K562 (cell line): ENCODE results near the gene SBDS. TPM values are rescaled to one million over a fixed set of nuclear protein-coding genes. Genes with fewer than 3 reads are reported as not detected.

Experiments
- ATAC-seq: fragments of 200-7000 bp; cut with Tn5 transposase; 3 replicates; pipeline ENCODE4 v1.9.1; 2020; ENCODE audit warnings: moderate library complexity
- BruUV-seq: library from RNA; stranded (reverse); fragments of 400-500 nt; replicated peaks from 2 replicates; lab custom pipeline; 2021; lab: Mats Ljungman, UMichigan
- CTCF ChIA-PET: fragments of 300-600 bp; formaldehyde crosslinking; extraction: SDS; loops from one replicate; lab custom pipeline; 2021; ENCODE audit warnings: low intra/inter-chr PET ratio; lab: Yijun Ruan, JAX
- POLR2A ChIA-PET: fragments of 300-600, 350-650 bp; sonication (Branson Sonifier 250); formaldehyde crosslinking; extraction: SDS; loops from one replicate; lab custom pipeline; 2021; ENCODE audit warnings: antibody characterized with exemption, inconsistent platforms; lab: Yijun Ruan, JAX
- DNase-seq, 4 experiments: peaks; one replicate each; pipeline versions ENCODE4 v3.0.0 to v3.0.0-alpha.2; 2011 to 2018; ENCODE audit warnings: low spot score in 3 of 4, mixed read lengths in 3 of 4; ENCODE audit errors: extremely low read depth in 1 of 4
- FAIRE-seq: peaks from 2 replicates; lab custom pipeline; 2011; peaks lifted over from hg19 to GRCh38; lab: Jason Lieb, UNC
- H2AFZ ChIP-seq: 2 replicates; pipeline ENCODE4 v1.6.0; 2011; ENCODE audit warnings: low read depth, low read length, control low read depth, inconsistent platforms
- H3K27ac ChIP-seq: fragments of 200-600 bp; 3 replicates; pipeline ENCODE4 v1.8.0; 2011; ENCODE audit warnings: low read depth, mild to moderate bottlenecking, control low read depth, inconsistent platforms, low read length, moderate library complexity, mixed read lengths; ENCODE audit errors: extremely low read depth
- H3K27me3 ChIP-seq, 2 experiments: fragments of 300-600 bp in 1 of 2; 2 replicates in 1 of 2; 3 replicates in 1 of 2; pipeline versions ENCODE4 v1.6.0 to v1.8.0; 2011; ENCODE audit warnings: inconsistent platforms in 2 of 2, low read length in 2 of 2, mild to moderate bottlenecking in 1 of 2, mixed read lengths in 1 of 2, moderate library complexity in 1 of 2; ENCODE audit not compliant: control insufficient read depth in 2 of 2, insufficient read depth in 2 of 2
- H3K36me3 ChIP-seq: fragments of 300-600 bp; 3 replicates; pipeline ENCODE4 v1.8.0; 2011; ENCODE audit warnings: mild to moderate bottlenecking, low read length, inconsistent platforms; ENCODE audit not compliant: control insufficient read depth, insufficient read depth
- H3K4me1 ChIP-seq, 2 experiments: fragments of 200-600 bp in 1 of 2; replicated peaks in 1 of 2; 2 replicates in 1 of 2; 3 replicates in 1 of 2; pipeline versions ENCODE4 v1.5.1 to v1.8.0; 2011; ENCODE audit warnings: inconsistent platforms in 2 of 2, low read length in 2 of 2, mild to moderate bottlenecking in 1 of 2, mixed read lengths in 1 of 2, moderate library complexity in 1 of 2; ENCODE audit not compliant: control insufficient read depth in 2 of 2, insufficient read depth in 2 of 2
- H3K4me2 ChIP-seq: 2 replicates; pipeline ENCODE4 v1.6.1; 2011; ENCODE audit warnings: low read length, control low read depth, inconsistent platforms, mixed read lengths; ENCODE audit not compliant: insufficient read depth
- H3K4me3 ChIP-seq: fragments of 200-600 bp; sonication (generic), shearing (Covaris generic); 2 replicates; pipeline ENCODE4 v1.5.1; 2016; ENCODE audit warnings: control low read depth, inconsistent platforms
- H3K79me2 ChIP-seq: fragments of 200-600 bp; 3 replicates; pipeline ENCODE4 v1.8.0; 2011; ENCODE audit warnings: low read length, inconsistent platforms; ENCODE audit not compliant: control insufficient read depth, insufficient read depth
- H3K9ac ChIP-seq, 2 experiments: 2 replicates each; pipeline versions ENCODE4 v1.6.0 to v1.6.1; 2011; ENCODE audit warnings: low read depth in 2 of 2, low read length in 2 of 2, control low read depth in 1 of 2, inconsistent platforms in 1 of 2, mild to moderate bottlenecking in 1 of 2, mixed read lengths in 1 of 2; ENCODE audit not compliant: insufficient read depth in 1 of 2
- H3K9me1 ChIP-seq: one replicate; pipeline ENCODE4 v1.6.0; 2011; ENCODE audit warnings: inconsistent platforms, mild to moderate bottlenecking, low read length, moderate library complexity; ENCODE audit not compliant: control insufficient read depth, insufficient read depth
- H3K9me3 ChIP-seq: replicated peaks from 2 replicates; pipeline ENCODE4 v1.5.1; 2011; ENCODE audit warnings: low read depth, low read length, inconsistent platforms; ENCODE audit not compliant: control insufficient read depth, insufficient read depth
- H4K20me1 ChIP-seq: replicated peaks from 2 replicates; pipeline ENCODE4 v1.6.1; 2011; ENCODE audit warnings: low read length, inconsistent platforms, mixed read lengths; ENCODE audit not compliant: control insufficient read depth, insufficient read depth
- GATAD2B ChIP-seq: fragments of 450-650 bp; IDR thresholded peaks from 2 replicates; pipeline ENCODE4 v1.6.1; 2017; ENCODE audit warnings: mild to moderate bottlenecking, borderline replicate concordance
- NFIC ChIP-seq: fragments of 450-650 bp; IDR thresholded peaks from 2 replicates; pipeline ENCODE4 v1.6.1; 2017; ENCODE audit warnings: mild to moderate bottlenecking, inconsistent platforms
- ZNF384 ChIP-seq: IDR thresholded peaks from 2 replicates; pipeline ENCODE4 v1.6.1; 2012; ENCODE audit warnings: low read depth, low read length, improper control_type of control experiment
- ZNF449 ChIP-seq: fragments of 250-450 bp; sonication (Bioruptor Pico); IDR thresholded peaks from 2 replicates; pipeline ENCODE4 v1.8.0; 2022; ENCODE audit warnings: moderate library complexity, mild to moderate bottlenecking, inconsistent platforms
- WGBS: fragments of 100-300 bp; shearing (Covaris generic); methylation state at CpG from one replicate; pipeline ENCODE4 v1.1.6; 2016; ENCODE audit warnings: low coverage, mixed read lengths; ENCODE audit not compliant: insufficient coverage; ENCODE audit errors: missing lambda C conversion rate; 5-methylcytosine and 5-hydroxymethylcytosine counted together
- in situ Hi-C: fragments of 300-500 bp; cut with MboI; formaldehyde crosslinking; loops from 4 replicates; pipeline ENCODE4 v1.15.0; 2018; ENCODE audit warnings: inconsistent platforms, mixed read lengths
- intact Hi-C: fragments of 100-400 bp; cut with micrococcal nuclease; formaldehyde crosslinking; loops from 2 replicates; pipeline ENCODE4 v1.14.2; 2022
- polyA plus RNA-seq, 8 experiments: library from polyadenylated mRNA; depleted of rRNA in 4 of 8; stranded (reverse) in 5 of 8; unstranded in 3 of 8; fragments of >200 nt; fragmentation: Nextera tagmentation in 2 of 8; fragmentation: Illumina TruSeq in 1 of 8; extraction: Ambion mirVana in 2 of 8; extraction: Trizol in 1 of 8; gene quantifications; 2 replicates each; pipeline versions ENCODE4 v1.2.1 to v1.2.3, GENCODE V29; 2011 to 2014; ENCODE audit warnings: inconsistent platforms in 1 of 8, missing spikeins in 1 of 8
- total RNA-seq, 7 experiments: library from RNA; depleted of rRNA in 6 of 7; stranded (reverse); fragments of >200 nt in 6 of 7; fragmentation: Illumina TruSeq in 2 of 7; extraction: Trizol in 2 of 7; gene quantifications; 2 replicates each; pipeline versions ENCODE4 v1.2.1 to v1.2.3, GENCODE V29; 2011 to 2021; ENCODE audit warnings: low replicate concordance in 1 of 7

The SBDS gene
- total and polyA plus RNA-seq, 9 of the 15 experiments (the other 6 are each of a cell fraction or from before 2014, with no cell fraction given): 105 to 174 (median 117) TPM

DNA sequence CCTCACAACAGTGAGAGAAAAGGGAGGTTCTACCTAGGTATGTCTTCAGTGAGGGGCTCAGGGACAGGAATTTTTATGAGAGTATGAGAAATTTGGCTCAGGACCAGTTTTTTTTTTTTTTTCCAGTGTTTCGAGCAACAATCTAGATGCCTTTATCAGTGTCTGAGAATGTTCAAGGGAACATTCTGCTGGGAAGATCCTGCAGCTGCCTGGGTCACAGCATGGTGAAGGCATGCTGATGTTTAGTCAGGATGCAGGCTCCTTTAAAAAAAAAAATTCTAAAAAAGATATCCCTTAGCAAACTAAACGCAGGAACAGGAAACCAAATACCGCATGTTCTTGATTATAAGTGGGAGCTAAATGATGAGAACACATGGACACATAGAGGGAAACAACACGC, 31.0 kb downstream of the SBDS start:
- in situ Hi-C loops: no loop called here

More for the DNA sequence above, 31.0 kb downstream of the SBDS start:
- Histone ChIP-seq H3K36me3 (no peaks in the 10 kb centered on the region), H3K9me3 (no peaks in the 10 kb centered on the region), H4K20me1 (no peaks in the 10 kb centered on the region), H3K4me1 (no peaks in the 10 kb centered on the region), H3K9ac (no peak overlapping the region), H2AFZ (no peak overlapping the region), H3K9me1 (no peaks in the 10 kb centered on the region), H3K27ac (no peak overlapping the region), H3K4me2 (no peak overlapping the region), H3K4me3 (no peak overlapping the region), H3K27me3 (no peaks in the 10 kb centered on the region), H3K79me2 (no peaks in the 10 kb centered on the region)
- FAIRE-seq: no peak
- intact Hi-C loops: no loop called here
- TF ChIP-seq GATAD2B (no peak), ZNF384 (peak; percentile 36; the same call in 1 of the 2 replicates), ZNF449 (no peak), NFIC (peak; percentile 52)
- ChIA-PET CTCF (no interaction called here), POLR2A (no interaction called here)
- no peak for DNase-seq
- no peak for ATAC-seq
- no TSS peak for BruUV-seq
- WGBS: 34% methylated on average over 4 of the region's 4 CpGs
